ENCODE data around the gene AMOTL2. TPM values are rescaled to one million over a fixed set of nuclear protein-coding genes. Genes with fewer than 3 reads are reported as not detected.

The AMOTL2 gene
- total RNA-seq, 4 donors from 2014 or later, result 17.9 to 29.9 (median 20.6) TPM

- Histone ChIP-seq H3K4me1 (peaks cover 30 to 43% of the 10 kb centered on the region in 2 donors), H3K27ac (no peak overlapping the region), H3K27me3 (no peaks in the 10 kb centered on the region), H3K9me3 (no peaks in the 10 kb centered on the region), H3K4me3 (no peak overlapping the region), H3K36me3 (no peaks in the 10 kb centered on the region)
- ATAC-seq (no peak), DNase-seq (no peak)
- in situ Hi-C loops (cut with MboI; ENCODE audit: low sequenced_read_pairs in 4 of 4), result no loop called here
- TF ChIP-seq, protein P1, sequence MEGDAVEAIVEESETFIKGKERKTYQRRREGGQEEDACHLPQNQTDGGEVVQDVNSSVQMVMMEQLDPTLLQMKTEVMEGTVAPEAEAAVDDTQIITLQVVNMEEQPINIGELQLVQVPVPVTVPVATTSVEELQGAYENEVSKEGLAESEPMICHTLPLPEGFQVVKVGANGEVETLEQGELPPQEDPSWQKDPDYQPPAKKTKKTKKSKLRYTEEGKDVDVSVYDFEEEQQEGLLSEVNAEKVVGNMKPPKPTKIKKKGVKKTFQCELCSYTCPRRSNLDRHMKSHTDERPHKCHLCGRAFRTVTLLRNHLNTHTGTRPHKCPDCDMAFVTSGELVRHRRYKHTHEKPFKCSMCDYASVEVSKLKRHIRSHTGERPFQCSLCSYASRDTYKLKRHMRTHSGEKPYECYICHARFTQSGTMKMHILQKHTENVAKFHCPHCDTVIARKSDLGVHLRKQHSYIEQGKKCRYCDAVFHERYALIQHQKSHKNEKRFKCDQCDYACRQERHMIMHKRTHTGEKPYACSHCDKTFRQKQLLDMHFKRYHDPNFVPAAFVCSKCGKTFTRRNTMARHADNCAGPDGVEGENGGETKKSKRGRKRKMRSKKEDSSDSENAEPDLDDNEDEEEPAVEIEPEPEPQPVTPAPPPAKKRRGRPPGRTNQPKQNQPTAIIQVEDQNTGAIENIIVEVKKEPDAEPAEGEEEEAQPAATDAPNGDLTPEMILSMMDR (IDR thresholded peaks at IDR 0.05 in 4 of 5, conservative IDR thresholded peaks at IDR 0.05 in 1 of 5), result no peak
- TF ChIP-seq POLR2A (IDR thresholded peaks at IDR 0.05), result no peak
- intact Hi-C loops (cut with DNase I; ENCODE audit: low total_unique reads), result no loop called here
Observed at GRCh38 chr3:134346744-134347143, 27.5 kb downstream of the AMOTL2 start.

DNA sequence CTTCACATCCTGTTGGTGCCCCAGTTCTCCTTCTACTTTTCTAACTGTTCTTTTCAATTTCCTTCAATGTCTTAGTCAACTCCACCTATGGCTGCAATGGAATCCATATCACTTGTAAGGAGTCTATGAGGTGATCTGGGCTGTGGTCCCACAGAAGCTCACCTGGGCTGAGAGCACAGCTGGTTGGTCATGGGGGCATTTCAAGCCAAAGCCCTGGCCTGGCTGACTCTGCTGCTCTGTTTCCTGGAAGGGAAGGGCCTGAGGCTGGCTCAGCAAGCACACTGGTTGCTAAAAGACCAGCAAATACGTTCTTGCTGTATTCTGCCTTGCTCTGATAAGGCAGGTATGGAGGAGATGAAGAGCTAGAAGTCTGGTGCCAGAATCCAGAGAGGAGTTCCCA is 29.0 kb downstream of the AMOTL2 start:
- Histone ChIP-seq H3K27me3 (no peaks in the 10 kb centered on the region), H3K27ac (no peak overlapping the region), H3K4me1 (peaks cover 15 to 28% of the 10 kb centered on the region in 2 donors), H3K36me3 (no peaks in the 10 kb centered on the region), H3K4me3 (no peak overlapping the region), H3K9me3 (no peaks in the 10 kb centered on the region)
- ATAC-seq (no peak), DNase-seq (no peak)
- in situ Hi-C loops (cut with MboI; ENCODE audit: low sequenced_read_pairs in 4 of 4) (no loop called here), intact Hi-C loops (cut with DNase I; ENCODE audit: low total_unique reads) (no loop called here)
- no peak for TF ChIP-seq POLR2A (IDR thresholded peaks at IDR 0.05)
- TF ChIP-seq, protein P1 (IDR thresholded peaks at IDR 0.05 in 4 of 5, conservative IDR thresholded peaks at IDR 0.05 in 1 of 5), result no peak

DNA sequence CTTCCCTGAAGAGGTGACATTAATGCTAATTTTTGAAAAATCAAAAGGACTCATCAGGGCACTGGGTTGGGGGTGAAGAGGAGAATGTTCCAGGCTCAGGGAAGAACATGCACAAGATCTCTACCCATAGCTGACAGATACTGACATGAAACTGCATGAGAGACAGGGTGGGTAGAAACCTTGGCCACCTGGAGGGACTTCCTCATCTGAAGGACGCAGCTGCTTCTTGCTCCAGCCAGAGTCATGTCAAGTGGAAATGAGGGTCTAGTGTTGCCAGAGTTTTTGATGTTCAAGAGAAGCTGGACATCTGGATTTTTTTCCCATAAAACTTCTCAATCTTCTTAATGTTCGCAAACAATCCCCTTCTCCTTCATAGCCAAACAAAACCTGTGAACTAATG is 29.7 kb downstream of the AMOTL2 start:
- Histone ChIP-seq H3K36me3 (no peaks in the 10 kb centered on the region), H3K4me3 (no peak overlapping the region), H3K9me3 (no peaks in the 10 kb centered on the region), H3K4me1 (peaks cover 15 to 21% of the 10 kb centered on the region in 2 donors), H3K27me3 (no peaks in the 10 kb centered on the region), H3K27ac (no peak overlapping the region)
- DNase-seq (no peak), ATAC-seq (no peak)
- intact Hi-C loops (cut with DNase I; ENCODE audit: low total_unique reads), result no loop called here
- TF ChIP-seq, protein P1 (IDR thresholded peaks at IDR 0.05 in 4 of 5, conservative IDR thresholded peaks at IDR 0.05 in 1 of 5), result no peak
- TF ChIP-seq POLR2A (IDR thresholded peaks at IDR 0.05), result no peak
- in situ Hi-C loops (cut with MboI; ENCODE audit: low sequenced_read_pairs in 4 of 4), result no loop called here

DNA sequence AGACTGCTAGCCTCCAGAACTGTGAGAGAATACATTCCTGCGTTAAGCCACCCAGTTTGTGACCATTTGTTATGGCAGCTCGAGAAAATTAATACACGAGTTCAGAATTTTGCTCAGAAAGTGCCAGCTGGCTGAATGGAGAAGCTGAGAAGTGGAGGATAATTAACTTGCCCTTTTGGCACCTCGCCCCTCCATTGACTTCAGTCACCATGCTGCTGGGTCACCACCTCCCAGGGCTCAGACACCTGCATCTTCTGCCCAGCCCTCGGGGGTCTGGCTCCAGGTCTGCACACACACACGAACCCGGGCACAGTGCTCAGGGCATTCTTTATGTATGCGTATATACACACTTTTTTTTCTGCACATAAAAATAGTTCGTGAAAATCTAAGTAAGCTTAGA is 32.0 kb downstream of the AMOTL2 start:
- no peak overlapping the region for H3K27ac ChIP-seq
- in situ Hi-C loops (cut with MboI; ENCODE audit: low sequenced_read_pairs in 4 of 4), result no loop called here
- H3K27me3 ChIP-seq, result no peaks in the 10 kb centered on the region
- no peak for DNase-seq
- H3K4me3 ChIP-seq, result no peak overlapping the region
- H3K4me1 ChIP-seq, result no peaks in the 10 kb centered on the region
- H3K9me3 ChIP-seq, result no peaks in the 10 kb centered on the region
- intact Hi-C loops (cut with DNase I; ENCODE audit: low total_unique reads), result no loop called here
- H3K36me3 ChIP-seq, result no peaks in the 10 kb centered on the region
- ATAC-seq, result no peak
- TF ChIP-seq, protein P1 (IDR thresholded peaks at IDR 0.05 in 4 of 5, conservative IDR thresholded peaks at IDR 0.05 in 1 of 5), result no peak
- TF ChIP-seq POLR2A (IDR thresholded peaks at IDR 0.05), result no peak

- intact Hi-C loops (cut with DNase I; ENCODE audit: low total_unique reads) (no loop called here), in situ Hi-C loops (cut with MboI; ENCODE audit: low sequenced_read_pairs in 4 of 4) (no loop called here)
- no peak for TF ChIP-seq POLR2A (IDR thresholded peaks at IDR 0.05)
- TF ChIP-seq, protein P1 (IDR thresholded peaks at IDR 0.05 in 4 of 5, conservative IDR thresholded peaks at IDR 0.05 in 1 of 5), result no peak
- no peak overlapping the region for H3K4me3 ChIP-seq
- H3K27ac ChIP-seq, result no peak overlapping the region
- no peaks in the 10 kb centered on the region for H3K36me3 ChIP-seq
- H3K4me1 ChIP-seq, result no peaks in the 10 kb centered on the region
- no peaks in the 10 kb centered on the region for H3K9me3 ChIP-seq
- DNase-seq (no peak), ATAC-seq (no peak)
- H3K27me3 ChIP-seq, result no peaks in the 10 kb centered on the region
Observed at GRCh38 chr3:134341389-134341788, 32.9 kb downstream of the AMOTL2 start.
